H9 (cell line): ENCODE data around the gene ETV6. TPM values are rescaled to one million over a fixed set of nuclear protein-coding genes. Genes with fewer than 3 reads are reported as not detected.

ENCODE experiments used
- DNase-seq: peaks from one replicate; pipeline ENCODE4 v3.0.0-alpha.2; 2017
- H2AFZ ChIP-seq: one replicate; pipeline ENCODE4 v1.6.1; 2013; ENCODE audit warnings: mild to moderate bottlenecking, low read length, control low read depth, moderate library complexity
- H2AK5ac ChIP-seq: 2 replicates; pipeline ENCODE4 v1.6.1; 2013; ENCODE audit warnings: low read length, control low read depth, mixed read lengths; ENCODE audit not compliant: insufficient read length
- H2BK120ac ChIP-seq: one replicate; pipeline ENCODE4 v1.6.1; 2013; ENCODE audit warnings: low read depth, mild to moderate bottlenecking, low read length, control low read depth, inconsistent platforms; ENCODE audit not compliant: poor library complexity, severe bottlenecking
- H2BK12ac ChIP-seq: 2 replicates; pipeline ENCODE4 v1.6.1; 2013; ENCODE audit warnings: low read length, control low read depth, mixed read lengths, low read depth; ENCODE audit not compliant: insufficient read length
- H2BK15ac ChIP-seq: 2 replicates; pipeline ENCODE4 v1.6.1; 2013; ENCODE audit warnings: low read depth, low read length, control low read depth
- H2BK20ac ChIP-seq: one replicate; pipeline ENCODE4 v1.6.1; 2013; ENCODE audit warnings: low read depth, mild to moderate bottlenecking, low read length, control low read depth, inconsistent platforms; ENCODE audit not compliant: poor library complexity, severe bottlenecking
- H2BK5ac ChIP-seq: 2 replicates; pipeline ENCODE4 v1.6.1; 2013; ENCODE audit warnings: low read length, control low read depth, mixed read lengths; ENCODE audit not compliant: insufficient read length
- H3K14ac ChIP-seq: 2 replicates; pipeline ENCODE4 v1.6.1; 2013; ENCODE audit warnings: low read length, control low read depth; ENCODE audit not compliant: insufficient read depth
- H3K18ac ChIP-seq: 2 replicates; pipeline ENCODE4 v1.6.1; 2013; ENCODE audit warnings: low read depth, mild to moderate bottlenecking, mixed read lengths, low read length, control low read depth; ENCODE audit not compliant: insufficient read length
- H3K23ac ChIP-seq: 2 replicates; pipeline ENCODE4 v1.6.1; 2013; ENCODE audit warnings: low read length, control low read depth, mixed read lengths, low read depth; ENCODE audit not compliant: insufficient read length
- H3K23me2 ChIP-seq: 2 replicates; pipeline ENCODE4 v1.6.1; 2013; ENCODE audit warnings: low read depth, mild to moderate bottlenecking, mixed read lengths, low read length, control low read depth; ENCODE audit not compliant: insufficient read length, poor library complexity, severe bottlenecking
- H3K27ac ChIP-seq: 2 replicates; pipeline ENCODE4 v1.5.1; 2013; ENCODE audit warnings: low read length, control low read depth, mixed read lengths, low read depth; ENCODE audit not compliant: insufficient read length
- H3K27me3 ChIP-seq: 2 replicates; pipeline ENCODE4 v1.6.1; 2013; ENCODE audit warnings: low read length, control low read depth, inconsistent platforms; ENCODE audit not compliant: insufficient read depth
- H3K4ac ChIP-seq: 2 replicates; pipeline ENCODE4 v1.6.1; 2013; ENCODE audit warnings: low read depth, mild to moderate bottlenecking, control low read depth, inconsistent platforms, low read length, moderate library complexity
- H3K4me1 ChIP-seq: 2 replicates; pipeline ENCODE4 v1.6.1; 2013; ENCODE audit warnings: low read length, control low read depth, inconsistent platforms; ENCODE audit not compliant: insufficient read depth
- H3K4me2 ChIP-seq: 2 replicates; pipeline ENCODE4 v1.6.1; 2013; ENCODE audit warnings: low read length, control low read depth, mixed read lengths; ENCODE audit not compliant: insufficient read length, insufficient read depth
- H3K56ac ChIP-seq: 2 replicates; pipeline ENCODE4 v1.6.1; 2013; ENCODE audit warnings: low read depth, mild to moderate bottlenecking, mixed read lengths, low read length, control low read depth; ENCODE audit not compliant: insufficient read length
- H3K79me1 ChIP-seq: 2 replicates; pipeline ENCODE4 v1.6.1; 2013; ENCODE audit warnings: low read depth, mild to moderate bottlenecking, moderate library complexity, low read length, control low read depth, inconsistent platforms; ENCODE audit not compliant: insufficient read depth, poor library complexity, severe bottlenecking
- H3K79me2 ChIP-seq: 2 replicates; pipeline ENCODE4 v1.6.1; 2013; ENCODE audit warnings: low read length, control low read depth, inconsistent platforms; ENCODE audit not compliant: insufficient read depth
- H3K9ac ChIP-seq: 2 replicates; pipeline ENCODE4 v1.6.1; 2013; ENCODE audit warnings: low read length, control low read depth, mixed read lengths; ENCODE audit not compliant: insufficient read length; ENCODE audit errors: extremely low read depth
- H3K9me3 ChIP-seq: one replicate; pipeline ENCODE4 v1.6.1; 2013; ENCODE audit warnings: low read depth, low read length, inconsistent platforms; ENCODE audit not compliant: control insufficient read depth
- H3T11ph ChIP-seq: one replicate; pipeline ENCODE4 v1.6.1; 2013; ENCODE audit warnings: mild to moderate bottlenecking, low read length, control low read depth, inconsistent platforms
- H4K20me1 ChIP-seq: one replicate; pipeline ENCODE4 v1.6.1; 2013; ENCODE audit not compliant: control insufficient read depth, insufficient read length, insufficient read depth
- H4K5ac ChIP-seq: 2 replicates; pipeline ENCODE4 v1.6.1; 2013; ENCODE audit warnings: low read depth, mild to moderate bottlenecking, mixed read lengths, low read length, control low read depth; ENCODE audit not compliant: insufficient read length
- H4K8ac ChIP-seq: replicated peaks from 2 replicates; pipeline ENCODE4 v1.6.1; 2013; ENCODE audit warnings: low read length, control low read depth, mixed read lengths, low read depth; ENCODE audit not compliant: insufficient read length
- H4K91ac ChIP-seq: 2 replicates; pipeline ENCODE4 v1.6.1; 2013; ENCODE audit warnings: low read depth, mild to moderate bottlenecking, moderate library complexity, mixed read lengths, low read length, control low read depth; ENCODE audit not compliant: insufficient read length
- H3K27ac Mint-ChIP-seq, 3 experiments: 2 replicates in 2 of 3; 3 replicates in 1 of 3; pipeline ENCODE4 v1.8.0; 2020 to 2021; ENCODE audit warnings: mixed read lengths in 3 of 3, mild to moderate bottlenecking in 1 of 3, moderate library complexity in 1 of 3
- H3K27me3 Mint-ChIP-seq: 2 replicates; pipeline ENCODE4 v1.8.0; 2021; ENCODE audit warnings: low read depth, mild to moderate bottlenecking, moderate library complexity, mixed read lengths
- H3K36me3 Mint-ChIP-seq, 3 experiments: 2 replicates in 2 of 3; 3 replicates in 1 of 3; pipeline ENCODE4 v1.8.0; 2020 to 2021; ENCODE audit warnings: low read depth in 3 of 3, mixed read lengths in 3 of 3; ENCODE audit not compliant: insufficient read depth in 1 of 3
- H3K4me1 Mint-ChIP-seq, 2 experiments: 2 replicates each; pipeline ENCODE4 v1.8.0; 2020; ENCODE audit warnings: mixed read lengths in 2 of 2
- H3K4me3 Mint-ChIP-seq, 2 experiments: 2 replicates in 1 of 2; 3 replicates in 1 of 2; pipeline ENCODE4 v1.8.0; 2020 to 2021; ENCODE audit warnings: mild to moderate bottlenecking in 2 of 2, mixed read lengths in 2 of 2, moderate library complexity in 1 of 2
- H3K9me3 Mint-ChIP-seq, 2 experiments: 2 replicates in 1 of 2; 3 replicates in 1 of 2; pipeline ENCODE4 v1.8.0; 2020; ENCODE audit warnings: mild to moderate bottlenecking in 2 of 2, mixed read lengths in 2 of 2, moderate library complexity in 1 of 2
- CTCF ChIP-seq: fragments of 200-600 bp; sonication (generic); conservative IDR thresholded peaks from 3 replicates; pipeline ENCODE4 v1.8.0; 2021; ENCODE audit warnings: antibody characterized with exemption, mild to moderate bottlenecking
- WGBS: extraction: QIAGEN DNeasy Blood & Tissue Kit; methylation state at CpG from one replicate; pipeline ENCODE4 v1.1.7; 2013; ENCODE audit warnings: missing lambda C conversion rate, low lambda C conversion rate, mixed read lengths; ENCODE audit not compliant: insufficient read length; ENCODE audit errors: extremely low coverage; 5-methylcytosine and 5-hydroxymethylcytosine counted together
- total RNA-seq: library from RNA; stranded (reverse); gene quantifications from 2 replicates; pipeline ENCODE4 v1.2.1, GENCODE V29; 2021

The ETV6 gene
- total RNA-seq, 1 experiment from 2014 or later = 28.7 TPM

- no peaks in the 10 kb centered on the region for H3K27me3 Mint-ChIP-seq
- TF ChIP-seq CTCF = peak; percentile 50; the same call in 2 of the 3 replicates
- Histone ChIP-seq H3K27me3 (no peaks in the 10 kb centered on the region), H2BK15ac (no peak overlapping the region), H2BK120ac (no peak overlapping the region), H3K27ac (no peak overlapping the region), H3K79me2 (peaks cover 1% of the 10 kb centered on the region; the same call in 1 of the 2 replicates), H3K9me3 (no peaks in the 10 kb centered on the region), H2BK12ac (no peak overlapping the region), H3K23me2 (no peaks in the 10 kb centered on the region), H3T11ph (no peak overlapping the region), H3K14ac (no peak overlapping the region), H2AK5ac (no peak overlapping the region), H3K23ac (no peak overlapping the region), H3K18ac (no peak overlapping the region), H3K4ac (no peak overlapping the region), H2BK20ac (no peak overlapping the region), H2BK5ac (no peak overlapping the region), H3K56ac (no peak overlapping the region), H4K20me1 (no peaks in the 10 kb centered on the region), H3K9ac (no peak overlapping the region), H2AFZ (no peak overlapping the region), H3K4me2 (no peak overlapping the region), H4K91ac (no peak overlapping the region), H3K79me1 (no peaks in the 10 kb centered on the region), H4K5ac (no peak overlapping the region), H4K8ac (no peak overlapping the region), H3K4me1 (peaks cover 16% of the 10 kb centered on the region; the same call in 1 of the 2 replicates)
- DNase-seq = no peak
- H3K4me3 Mint-ChIP-seq = no peak overlapping the region
- H3K4me1 Mint-ChIP-seq = peaks cover 38 to 42% of the 10 kb centered on the region in 2 experiments
- H3K9me3 Mint-ChIP-seq = peaks cover 10 to 11% of the 10 kb centered on the region in 2 experiments; a peak in 4 of 5 replicates
- H3K27ac Mint-ChIP-seq = peak overlapping the region; percentile 65 to 89 (median 69)
- WGBS = no CpG with 5 or more reads among the region's 5 CpGs
- H3K36me3 Mint-ChIP-seq = peaks cover 9 to 21% (median 16%) of the 10 kb centered on the region in 3 experiments
These were observed 26.6 kb upstream of the ETV6 start for GRCh38 chr12:11622876-11623281.
